Tracheal epithelial cell (primary cell): Measurements from ENCODE around the gene LRRC49. TPM values are rescaled to one million over a fixed set of nuclear protein-coding genes. Genes with fewer than 3 reads are reported as not detected.

Source experiments
- total RNA-seq: library from RNA; depleted of rRNA; stranded (reverse); fragments of >200 nt; gene quantifications from 2 replicates; pipeline ENCODE4 v1.2.1, GENCODE V29; 2014

LRRC49 gene
- 4.5 and 12.5 TPM in 2 replicates for total RNA-seq

DNA sequence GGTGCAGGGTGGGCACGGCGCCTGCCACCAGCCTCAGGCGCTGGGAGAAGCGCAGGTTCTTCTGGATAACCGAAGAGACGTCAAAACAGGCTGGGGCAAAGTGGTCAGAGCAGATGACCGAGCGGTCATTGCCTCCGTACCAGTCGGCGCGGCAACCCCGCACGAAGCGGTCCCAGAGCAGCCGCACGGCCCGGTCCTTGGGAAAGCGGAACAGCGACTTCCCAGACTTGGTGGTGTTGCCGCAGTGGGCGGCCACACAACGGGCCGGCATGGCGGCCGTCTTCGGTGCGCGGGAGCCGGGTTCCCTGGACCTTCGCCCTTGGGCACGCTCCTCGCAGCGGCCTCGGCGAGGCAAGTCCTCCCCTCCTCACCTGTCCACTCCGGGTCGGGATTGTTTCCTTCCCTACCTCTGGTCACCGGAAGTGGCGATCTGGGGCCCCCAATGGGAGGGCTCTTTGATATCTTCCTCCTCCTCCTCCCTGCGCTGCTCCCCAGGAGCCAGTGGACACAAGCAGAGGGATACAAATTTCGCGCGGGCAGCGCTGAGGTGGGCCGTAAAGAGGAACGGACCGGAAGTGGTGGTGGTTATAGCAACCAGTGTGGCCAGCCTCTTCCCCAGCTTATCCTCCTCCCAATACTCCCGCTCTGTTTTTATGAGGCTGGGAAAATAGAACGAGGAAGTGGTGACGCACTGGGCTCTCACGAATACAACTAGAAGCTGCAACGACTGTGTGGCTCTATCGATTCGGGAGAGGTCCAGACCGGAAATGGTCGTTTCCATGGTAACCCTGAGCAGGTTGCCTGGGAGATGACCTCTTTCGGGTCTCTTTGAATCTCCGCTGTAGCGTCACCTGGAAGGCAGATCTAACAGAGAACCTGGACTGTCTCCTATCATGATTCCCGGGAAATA, at the start of gene LRRC49, which contains the start of gene THAP10:
Gene LRRC49 (plus strand): TSS at position 825 of the 910 bp plus-strand sequence. CDS start 69 bp downstream, at position 894.
Gene THAP10 (minus strand): TSS at position 432 of the 910 bp plus-strand sequence. CDS start 161 bp downstream, at position 271.

DNA sequence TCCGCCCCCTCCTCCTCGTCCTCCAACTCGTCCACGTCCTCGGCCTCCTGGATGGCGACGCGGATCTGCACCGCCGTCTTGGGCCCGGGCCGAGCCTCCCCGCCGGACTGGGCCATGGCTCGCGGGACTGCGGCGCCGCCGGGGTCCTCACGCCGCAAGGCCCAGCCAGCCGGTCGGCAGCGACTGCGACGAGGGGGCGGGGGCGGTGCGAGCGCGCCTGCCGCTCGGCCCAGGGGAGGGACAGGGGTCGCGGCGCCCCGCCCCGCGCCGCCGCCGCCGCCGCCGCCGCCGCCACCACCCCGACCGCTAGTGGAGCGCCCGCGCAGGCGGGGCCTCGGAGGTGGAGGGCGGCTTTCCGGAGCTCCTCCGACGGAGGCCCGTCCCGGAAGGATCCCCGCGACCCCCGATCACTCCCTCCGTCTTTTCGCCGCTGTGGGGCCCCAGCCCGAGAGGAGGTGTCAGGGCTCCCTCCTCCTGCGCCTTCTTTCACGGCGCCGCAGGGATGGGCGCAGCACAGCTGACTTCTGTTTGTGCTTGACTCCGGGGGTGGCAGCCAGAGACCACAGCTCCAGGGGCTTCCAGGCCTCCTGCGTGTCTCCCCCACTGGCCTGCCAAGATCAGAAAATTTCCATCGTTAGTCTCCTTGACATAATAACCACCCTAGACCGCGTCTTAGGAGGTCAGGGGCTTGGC, 38.5 kb upstream of the LRRC49 start, which contains the start of gene LARP6:
Gene LARP6 (minus strand): TSS at position 185 of the 693 bp plus-strand sequence. CDS start 69 bp downstream, at position 116.

Other genes starting within 250 kb of the LRRC49 start
- 11.3 and 17.6 TPM in 2 replicates for gene UACA, start 129.3 kb upstream of the LRRC49 start, total RNA-seq
- gene LARP6, start 38.7 kb upstream of the LRRC49 start, total RNA-seq, result 27.1 and 32.0 TPM in 2 replicates
- 0.64 and 0.72 TPM in 2 replicates for gene THAP10, start 393 bp upstream of the LRRC49 start, total RNA-seq
- 9.0 and 23.1 TPM in 2 replicates for gene THSD4, start 222.6 kb downstream of the LRRC49 start, total RNA-seq